GM06990 (cell line): ENCODE measurements around the gene CREBL2.

ENCODE experiments used
- DNase-seq: peaks from one replicate; pipeline ENCODE4 v3.0.0-alpha.2; 2011; ENCODE audit not compliant: insufficient read length; ENCODE audit errors: extremely low read depth
- H3K27me3 ChIP-seq: replicated peaks from 2 replicates; pipeline ENCODE4 v1.6.0; 2011; ENCODE audit warnings: low read length; ENCODE audit not compliant: control insufficient read depth, insufficient read depth
- H3K36me3 ChIP-seq: 2 replicates; pipeline ENCODE4 v1.5.1; 2011; ENCODE audit warnings: low read length; ENCODE audit not compliant: control insufficient read depth, insufficient read depth
- H3K4me3 ChIP-seq: replicated peaks from 2 replicates; pipeline ENCODE4 v1.5.1; 2011; ENCODE audit warnings: low read depth, mild to moderate bottlenecking, control low read depth, low read length
- CTCF ChIP-seq: IDR thresholded peaks from 2 replicates; pipeline ENCODE4 v1.5.1; 2011; ENCODE audit warnings: low read length, control low read depth, mild to moderate bottlenecking, inconsistent platforms; ENCODE audit not compliant: insufficient read depth, poor library complexity, severe bottlenecking

The CREBL2 gene

GRCh38 chr12:12608557-12608957 lies 3.1 kb upstream of the CREBL2 start:
- DNase-seq: peak; percentile 33
- Histone ChIP-seq H3K36me3 (no peaks in the 10 kb centered on the region), H3K27me3 (no peaks in the 10 kb centered on the region), H3K4me3 (no peak overlapping the region)
- peak; percentile 50 for TF ChIP-seq CTCF

DNA sequence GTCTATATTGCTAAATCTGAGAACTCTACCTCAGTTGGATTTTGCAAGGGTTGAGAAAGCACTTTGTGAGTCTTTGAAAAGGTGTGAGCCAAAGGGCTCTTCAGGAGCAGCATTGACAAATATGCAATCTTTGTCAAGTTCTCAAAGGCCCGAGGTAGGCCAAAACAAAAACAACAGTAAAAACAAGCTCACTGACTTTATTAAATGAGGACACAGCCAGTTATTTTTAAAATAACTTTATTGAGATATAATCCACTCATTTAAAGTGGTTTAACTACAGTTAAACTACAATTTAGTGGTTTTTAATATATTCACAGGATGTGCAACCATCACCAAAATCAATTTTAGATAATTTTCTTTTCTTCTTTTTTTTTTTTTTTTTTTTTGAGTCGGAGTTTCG lies 2.0 kb upstream of the CREBL2 start:
- no peak for DNase-seq
- no peaks in the 10 kb centered on the region for H3K36me3 ChIP-seq
- H3K27me3 ChIP-seq: no peaks in the 10 kb centered on the region
- TF ChIP-seq CTCF: no peak
- H3K4me3 ChIP-seq: no peak overlapping the region

GRCh38 chr12:12610711-12611110 lies 965 bp upstream of the CREBL2 start:
- Histone ChIP-seq H3K36me3 (no peaks in the 10 kb centered on the region), H3K27me3 (no peaks in the 10 kb centered on the region), H3K4me3 (no peak overlapping the region)
- TF ChIP-seq CTCF: no peak
- no peak for DNase-seq

- no peak for DNase-seq
- H3K36me3 ChIP-seq: no peaks in the 10 kb centered on the region
- H3K27me3 ChIP-seq: no peaks in the 10 kb centered on the region
- peak overlapping the region; percentile 89 for H3K4me3 ChIP-seq
- no peak for TF ChIP-seq CTCF
These were observed 682 bp downstream of the CREBL2 start for GRCh38 chr12:12612358-12612757.

DNA sequence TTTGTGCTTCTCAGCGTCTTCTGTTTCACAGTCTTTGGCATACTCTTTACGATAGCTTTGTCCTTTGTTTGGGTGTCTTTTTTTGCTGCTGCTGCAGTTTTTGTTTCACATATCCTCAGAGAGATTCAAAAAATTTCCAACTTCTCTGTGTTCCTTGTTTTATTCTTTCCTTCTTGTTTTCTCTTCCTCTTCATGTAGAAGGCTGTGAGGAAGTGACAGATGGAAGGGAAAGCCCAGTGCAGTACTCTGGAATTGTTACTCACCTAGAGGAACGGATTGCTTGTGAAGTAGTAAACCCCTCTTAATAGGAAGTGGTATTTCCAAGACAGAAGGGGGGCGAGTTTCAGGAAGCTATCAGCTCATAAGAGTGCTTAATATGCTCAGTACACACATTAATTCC lies 1.7 kb downstream of the CREBL2 start:
- no peak for DNase-seq
- no peaks in the 10 kb centered on the region for H3K27me3 ChIP-seq
- H3K4me3 ChIP-seq: peak overlapping the region; percentile 5
- no peaks in the 10 kb centered on the region for H3K36me3 ChIP-seq
- no peak for TF ChIP-seq CTCF

GRCh38 chr12:12614342-12614741 lies 2.7 kb downstream of the CREBL2 start:
- no peak for TF ChIP-seq CTCF
- H3K36me3 ChIP-seq: peaks cover 2% of the 10 kb centered on the region; the same call in 1 of the 2 replicates
- no peak for DNase-seq
- no peak overlapping the region for H3K4me3 ChIP-seq
- H3K27me3 ChIP-seq: no peaks in the 10 kb centered on the region
